IPS DF 6.9 (cell line): Measurements from ENCODE around the gene GGA1.

Experiments
- DNase-seq: peaks from one replicate; pipeline ENCODE4 v3.0.0-alpha.2; 2013; ENCODE audit warnings: low read depth, low spot score
- H3K27ac ChIP-seq: one replicate; pipeline ENCODE4 v1.5.1; 2013; ENCODE audit warnings: low read length, control low read depth
- H3K27me3 ChIP-seq: 2 replicates; pipeline ENCODE4 v1.6.1; 2013; ENCODE audit warnings: mild to moderate bottlenecking, low read length; ENCODE audit not compliant: control insufficient read depth, insufficient read depth
- H3K36me3 ChIP-seq: 2 replicates; pipeline ENCODE4 v1.6.1; 2013; ENCODE audit warnings: low read length; ENCODE audit not compliant: control insufficient read depth, insufficient read depth
- H3K4me1 ChIP-seq: 2 replicates; pipeline ENCODE4 v1.6.1; 2013; ENCODE audit warnings: low read length; ENCODE audit not compliant: control insufficient read depth, insufficient read depth
- H3K4me3 ChIP-seq: 2 replicates; pipeline ENCODE4 v1.5.1; 2013; ENCODE audit warnings: mild to moderate bottlenecking, low read length
- H3K9me3 ChIP-seq: 2 replicates; pipeline ENCODE4 v1.6.1; 2013; ENCODE audit warnings: low read length, inconsistent platforms; ENCODE audit not compliant: control insufficient read depth, insufficient read depth
- WGBS: extraction: QIAGEN DNeasy Blood & Tissue Kit; methylation state at CpG from one replicate; pipeline ENCODE4 v1.1.7; 2013; ENCODE audit warnings: mixed read lengths, missing lambda C conversion rate; ENCODE audit not compliant: insufficient read length, insufficient coverage; 5-methylcytosine and 5-hydroxymethylcytosine counted together

GGA1 gene

DNA sequence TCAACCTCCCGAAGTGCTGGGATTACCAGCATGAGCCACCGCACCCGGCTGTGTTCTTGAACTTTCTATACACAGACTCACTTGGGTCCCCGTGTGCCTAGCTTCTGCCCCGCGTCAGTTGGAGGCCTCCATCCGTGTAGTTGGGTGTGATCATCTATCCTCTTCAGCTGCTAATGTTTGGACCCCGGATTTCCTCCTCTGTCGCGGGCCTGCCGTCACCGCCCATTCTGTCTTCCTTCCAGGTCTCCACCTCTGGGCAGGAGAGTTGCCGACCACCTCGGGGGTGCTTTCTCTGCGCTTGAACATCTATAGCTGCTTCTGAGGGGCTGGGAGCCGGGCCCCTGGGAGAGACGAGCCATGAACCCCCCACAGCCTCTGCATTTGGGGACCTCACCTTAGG is 42.8 kb upstream of the GGA1 start:
- H3K36me3 ChIP-seq: no peaks in the 10 kb centered on the region
- peaks cover 17% of the 10 kb centered on the region for H3K4me1 ChIP-seq
- WGBS: no CpG with 5 or more reads among the region's 17 CpGs
- DNase-seq: no peak
- no peak overlapping the region for H3K4me3 ChIP-seq
- no peak overlapping the region for H3K27ac ChIP-seq
- H3K27me3 ChIP-seq: peaks cover 6% of the 10 kb centered on the region; the same call in 1 of the 2 replicates
- no peaks in the 10 kb centered on the region for H3K9me3 ChIP-seq

DNA sequence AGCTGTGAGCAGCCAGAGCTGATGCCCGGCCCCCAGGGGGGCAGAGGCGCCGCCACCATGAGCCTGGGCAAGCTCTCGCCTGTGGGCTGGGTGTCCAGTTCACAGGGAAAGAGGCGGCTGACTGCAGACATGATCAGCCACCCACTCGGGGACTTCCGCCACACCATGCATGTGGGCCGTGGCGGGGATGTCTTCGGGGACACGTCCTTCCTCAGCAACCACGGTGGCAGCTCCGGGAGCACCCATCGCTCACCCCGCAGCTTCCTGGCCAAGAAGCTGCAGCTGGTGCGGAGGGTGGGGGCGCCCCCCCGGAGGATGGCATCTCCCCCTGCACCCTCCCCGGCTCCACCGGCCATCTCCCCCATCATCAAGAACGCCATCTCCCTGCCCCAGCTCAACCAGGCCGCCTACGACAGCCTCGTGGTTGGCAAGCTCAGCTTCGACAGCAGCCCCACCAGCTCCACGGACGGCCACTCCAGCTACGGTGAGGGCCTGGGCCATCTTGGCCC is 42.3 kb upstream of the GGA1 start:
- no peak overlapping the region for H3K4me3 ChIP-seq
- H3K27ac ChIP-seq: no peak overlapping the region
- no peaks in the 10 kb centered on the region for H3K9me3 ChIP-seq
- no peaks in the 10 kb centered on the region for H3K36me3 ChIP-seq
- WGBS: no CpG with 5 or more reads among the region's 28 CpGs
- DNase-seq: no peak
- H3K4me1 ChIP-seq: peaks cover 15% of the 10 kb centered on the region
- H3K27me3 ChIP-seq: peaks cover 1% of the 10 kb centered on the region; the same call in 1 of the 2 replicates

DNA sequence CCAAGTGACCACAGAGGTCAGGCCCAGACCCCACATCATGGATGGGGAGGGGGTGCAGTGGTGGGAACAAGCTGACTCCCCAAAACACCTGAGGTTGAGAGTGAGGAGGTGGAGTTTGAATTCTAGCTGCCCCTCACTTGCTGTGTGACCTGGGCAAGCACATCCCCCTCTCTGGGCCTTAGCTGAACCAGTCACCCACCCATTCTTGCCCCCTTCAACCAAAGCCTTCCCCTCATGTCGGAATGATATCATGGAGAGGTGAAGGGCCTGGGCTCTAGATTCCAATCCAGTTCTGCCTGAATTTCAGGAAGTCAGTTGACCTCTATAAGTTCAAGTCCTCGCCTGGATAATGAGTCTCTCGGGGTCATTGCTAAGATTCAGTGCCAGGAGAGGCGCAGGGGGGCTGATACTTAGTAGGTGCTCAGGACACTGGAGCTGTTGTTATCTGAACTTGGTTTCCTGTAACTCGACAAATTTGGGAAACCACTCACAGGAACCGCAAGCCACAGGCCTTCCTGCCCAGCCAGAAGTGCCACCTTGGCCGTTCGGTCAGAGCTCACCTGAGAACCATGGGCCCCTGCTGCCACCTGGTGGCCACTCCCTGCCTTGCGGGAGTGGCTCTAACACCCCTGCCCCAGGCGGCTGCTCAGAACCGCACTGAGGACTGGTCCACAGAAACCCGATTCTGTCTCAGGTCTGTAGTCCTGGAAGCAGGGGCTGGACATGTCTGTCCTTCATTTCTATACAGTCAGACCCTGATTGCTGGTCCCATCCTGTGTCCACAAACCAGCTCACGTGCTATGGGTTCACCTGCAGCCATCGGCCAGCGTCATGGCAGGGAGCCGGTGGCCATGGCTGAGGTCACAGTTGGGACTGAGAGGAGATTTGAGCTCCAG is 41.5 kb upstream of the GGA1 start:
- H3K4me1 ChIP-seq: peaks cover 13% of the 10 kb centered on the region
- H3K27ac ChIP-seq: no peak overlapping the region
- no peaks in the 10 kb centered on the region for H3K9me3 ChIP-seq
- no peaks in the 10 kb centered on the region for H3K36me3 ChIP-seq
- no peak for DNase-seq
- no peaks in the 10 kb centered on the region for H3K27me3 ChIP-seq
- no CpG with 5 or more reads among the region's 16 CpGs for WGBS
- H3K4me3 ChIP-seq: no peak overlapping the region

- Histone ChIP-seq H3K4me1 (peaks cover 13% of the 10 kb centered on the region), H3K27me3 (no peaks in the 10 kb centered on the region), H3K4me3 (no peak overlapping the region), H3K27ac (no peak overlapping the region), H3K9me3 (no peaks in the 10 kb centered on the region), H3K36me3 (no peaks in the 10 kb centered on the region)
- DNase-seq: no peak
- no CpG with 5 or more reads among the region's 15 CpGs for WGBS
Measured at GRCh38 chr22:37568012-37568411, 40.6 kb upstream of the GGA1 start.

DNA sequence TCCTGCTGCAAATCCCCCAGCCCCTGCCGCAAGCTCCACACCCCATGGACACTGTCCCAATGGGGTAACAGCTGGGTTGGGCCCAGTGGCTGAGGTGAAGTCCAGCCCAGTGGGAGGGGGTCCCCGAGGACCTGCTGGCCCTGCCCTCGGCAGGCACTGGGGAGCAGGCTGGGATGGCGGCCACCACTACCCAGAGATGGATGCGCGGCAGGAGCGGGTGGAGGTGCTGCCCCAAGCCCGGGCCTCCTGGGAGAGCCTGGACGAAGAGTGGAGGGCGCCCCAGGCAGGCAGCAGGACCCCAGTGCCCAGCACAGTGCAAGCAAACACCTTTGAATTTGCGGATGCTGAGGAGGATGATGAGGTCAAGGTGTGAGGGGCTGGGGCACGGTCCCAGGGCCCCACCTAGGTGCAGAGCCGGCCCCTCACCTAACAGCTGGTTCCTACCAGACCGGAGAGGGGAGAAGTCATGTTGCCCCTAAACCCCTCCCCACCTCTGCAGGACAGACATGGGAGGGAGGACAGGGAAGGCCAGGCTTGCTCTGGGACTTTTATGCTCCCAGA is 40.1 kb upstream of the GGA1 start:
- H3K27ac ChIP-seq: no peak overlapping the region
- WGBS: no CpG with 5 or more reads among the region's 14 CpGs
- DNase-seq: no peak
- no peak overlapping the region for H3K4me3 ChIP-seq
- no peaks in the 10 kb centered on the region for H3K36me3 ChIP-seq
- peaks cover 13% of the 10 kb centered on the region for H3K4me1 ChIP-seq
- no peaks in the 10 kb centered on the region for H3K27me3 ChIP-seq
- no peaks in the 10 kb centered on the region for H3K9me3 ChIP-seq

DNA sequence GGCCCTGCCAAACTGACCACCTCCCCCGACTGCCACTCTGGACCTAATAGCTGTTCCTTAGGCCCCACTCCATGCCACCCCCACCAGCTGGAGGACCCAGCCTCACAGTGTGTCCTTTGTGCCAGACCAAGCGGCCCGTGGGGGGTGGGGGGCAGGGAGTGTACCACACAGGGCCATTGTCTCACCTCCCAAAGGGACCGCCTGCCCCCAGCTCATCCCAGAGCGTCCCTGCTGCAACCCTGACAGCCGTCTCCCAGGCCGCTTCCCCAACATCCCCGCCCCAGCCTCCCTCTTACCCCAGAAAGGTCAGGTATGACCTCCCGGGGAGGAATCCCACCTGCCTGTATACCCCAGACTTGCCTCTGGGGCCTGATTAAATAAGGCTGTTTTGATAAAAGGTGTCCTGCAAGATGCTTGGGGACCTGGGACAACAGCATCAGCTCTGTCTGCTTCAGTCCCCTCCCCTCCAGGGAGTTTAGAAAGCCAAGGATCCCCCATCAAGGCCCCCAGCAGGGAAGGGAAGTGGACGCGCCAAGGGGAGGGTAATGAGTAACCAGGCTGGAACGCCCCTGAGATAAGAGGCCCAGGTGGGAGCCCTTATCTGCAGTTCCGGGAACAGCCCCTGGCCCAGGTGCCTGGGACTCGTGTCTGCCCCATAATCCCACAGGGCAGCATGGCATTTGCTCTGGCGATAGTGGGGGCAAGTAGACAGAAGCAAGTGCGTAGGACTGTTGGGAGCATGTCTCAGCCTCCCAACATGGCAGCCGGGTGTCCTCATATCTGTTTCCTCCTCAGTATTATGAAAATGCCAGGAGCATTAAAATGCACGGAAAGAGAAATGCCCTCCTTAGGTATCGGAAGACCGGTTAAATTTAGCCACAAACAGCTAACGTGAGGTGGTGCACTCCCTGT is 39.4 kb upstream of the GGA1 start:
- WGBS: no CpG with 5 or more reads among the region's 21 CpGs
- DNase-seq: no peak
- no peaks in the 10 kb centered on the region for H3K27me3 ChIP-seq
- no peak overlapping the region for H3K4me3 ChIP-seq
- no peak overlapping the region for H3K27ac ChIP-seq
- peaks cover 11% of the 10 kb centered on the region for H3K4me1 ChIP-seq
- no peaks in the 10 kb centered on the region for H3K36me3 ChIP-seq
- H3K9me3 ChIP-seq: no peaks in the 10 kb centered on the region

- Histone ChIP-seq H3K36me3 (no peaks in the 10 kb centered on the region), H3K9me3 (no peaks in the 10 kb centered on the region), H3K27me3 (no peaks in the 10 kb centered on the region), H3K4me3 (no peak overlapping the region), H3K27ac (no peak overlapping the region), H3K4me1 (peaks cover 11% of the 10 kb centered on the region)
- WGBS: no CpG with 5 or more reads among the region's 9 CpGs
- DNase-seq: no peak
Measured at GRCh38 chr22:37569921-37570660, 38.5 kb upstream of the GGA1 start.

GRCh38 chr22:37570661-37570976 is 38.0 kb upstream of the GGA1 start:
- Histone ChIP-seq H3K4me1 (peaks cover 11% of the 10 kb centered on the region), H3K4me3 (no peak overlapping the region), H3K27me3 (no peaks in the 10 kb centered on the region), H3K9me3 (no peaks in the 10 kb centered on the region), H3K27ac (no peak overlapping the region), H3K36me3 (no peaks in the 10 kb centered on the region)
- DNase-seq: no peak
- no CpG with 5 or more reads among the region's 4 CpGs for WGBS

DNA sequence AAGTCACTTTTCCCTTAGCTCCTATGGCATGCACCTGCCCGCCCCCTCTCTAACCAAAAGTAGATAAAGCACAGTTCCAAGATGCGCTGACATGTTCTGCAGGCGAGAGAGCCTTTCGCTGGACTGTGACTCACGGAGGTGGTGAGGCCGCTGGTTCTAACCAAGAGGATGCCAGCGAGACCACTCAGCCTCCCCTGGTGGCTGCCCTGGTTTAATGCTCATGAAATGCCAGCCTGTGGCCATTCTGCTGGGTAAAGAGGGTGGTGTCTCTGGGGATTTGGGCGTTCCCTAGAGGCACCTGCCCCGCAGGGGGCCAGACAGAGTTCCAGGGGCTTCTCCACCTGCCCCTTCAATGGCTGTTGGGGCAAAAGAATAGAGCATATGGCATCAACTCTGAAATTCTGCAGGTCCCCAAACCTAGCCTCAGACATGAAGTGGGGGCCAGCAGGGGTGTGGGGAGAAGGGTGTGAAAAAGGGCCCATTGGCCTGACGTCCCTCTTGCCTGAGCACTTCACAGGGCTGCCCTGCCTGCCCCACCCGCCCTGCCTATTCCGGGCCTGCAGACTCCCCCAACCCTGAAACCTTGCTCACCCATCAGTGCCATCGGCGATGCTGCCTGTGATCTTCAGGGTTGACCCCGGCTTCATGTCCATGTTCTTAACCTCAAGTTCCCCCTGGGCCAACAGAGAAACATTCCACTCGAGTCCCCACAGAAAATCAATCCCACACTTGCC is 37.2 kb upstream of the GGA1 start:
- H3K36me3 ChIP-seq: no peaks in the 10 kb centered on the region
- H3K27ac ChIP-seq: no peak overlapping the region
- H3K4me1 ChIP-seq: peaks cover 11% of the 10 kb centered on the region
- H3K27me3 ChIP-seq: no peaks in the 10 kb centered on the region
- no peak for DNase-seq
- H3K4me3 ChIP-seq: no peak overlapping the region
- WGBS: no CpG with 5 or more reads among the region's 16 CpGs
- no peaks in the 10 kb centered on the region for H3K9me3 ChIP-seq
